Prostate gland (tissue), 2 donors: ENCODE data around the gene AIFM1.

Experiments
- CTCF ChIP-seq, 4 experiments: fragments of 200-600 bp in 2 of 4; fragments of 450-650 bp in 2 of 4; sonication (generic) in 2 of 4; IDR thresholded peaks; 1 replicate in 3 of 4; 2 replicates in 1 of 4; pipeline ENCODE4 v1.5.1; 2016 to 2019; ENCODE audit warnings: antibody characterized with exemption in 4 of 4, mild to moderate bottlenecking in 2 of 4, moderate library complexity in 2 of 4
- POLR2A ChIP-seq: fragments of 450-650 bp; IDR thresholded peaks from one replicate; pipeline ENCODE4 v1.6.1; 2016; ENCODE audit warnings: antibody characterized with exemption, mild to moderate bottlenecking
- POLR2AphosphoS5 ChIP-seq: sonication (generic); formaldehyde crosslinking; IDR thresholded peaks from one replicate; pipeline ENCODE4 v1.6.1; 2017; ENCODE audit warnings: antibody characterized with exemption

- TF ChIP-seq CTCF (IDR thresholded peaks at IDR 0.05) (no peak), POLR2A (no peak), POLR2AphosphoS5 (no peak)
Observed at GRCh38 chrX:130130990-130131389, 34.7 kb downstream of the AIFM1 start.
